HG03354 (cell line): Measurements from ENCODE around the gene SHISA5.
A peak's percentile ranks its signal among the peaks of the same experiment; 100 is the strongest.

Experiments used
- ATAC-seq: cut with Tn5 transposase; IDR thresholded peaks from one replicate; pipeline ENCODE4 v1.9.1; 2021; ENCODE audit warnings: mild to moderate bottlenecking; ENCODE audit not compliant: unreplicated experiment, poor library complexity, severe bottlenecking

SHISA5 gene

DNA sequence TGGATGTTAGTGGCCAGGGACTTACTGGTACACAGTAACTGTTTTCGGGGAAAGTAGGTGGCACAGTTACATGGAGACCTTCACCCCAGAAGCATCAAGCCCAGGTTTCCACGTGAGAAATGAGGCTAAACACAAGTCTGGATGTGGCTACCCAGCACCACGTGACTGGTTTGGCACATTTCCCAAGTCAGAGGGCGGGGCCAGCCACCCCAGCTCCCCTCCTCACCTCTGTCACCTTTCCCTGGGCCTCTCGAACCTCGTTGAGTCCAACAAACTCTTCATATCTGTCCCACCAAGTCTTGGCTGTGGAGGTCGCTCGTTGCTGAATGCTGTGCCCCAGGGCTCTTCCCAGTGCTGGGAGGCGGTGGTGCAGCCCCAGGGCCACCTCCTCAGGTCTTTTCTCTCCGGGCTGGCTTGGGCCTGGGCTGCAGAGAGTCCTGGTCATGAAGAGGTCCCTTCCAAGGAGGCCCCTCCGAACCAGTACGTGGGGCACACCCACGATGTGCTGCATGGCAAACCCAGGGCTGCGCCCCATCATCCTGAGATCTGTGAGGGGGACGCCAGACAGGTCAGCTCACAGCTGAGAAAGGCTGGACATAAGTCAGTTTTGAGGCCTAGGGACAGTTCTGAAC lies 69.3 kb downstream of the SHISA5 start:
- no peak for ATAC-seq

- no peak for ATAC-seq
These were observed 70.4 kb downstream of the SHISA5 start for GRCh38 chr3:48433472-48434118.

- ATAC-seq: no peak
These were observed 71.3 kb downstream of the SHISA5 start for GRCh38 chr3:48432411-48433371.

GRCh38 chr3:48431224-48432029 lies 72.5 kb downstream of the SHISA5 start:
- no peak for ATAC-seq

GRCh38 chr3:48430708-48431101 lies 73.3 kb downstream of the SHISA5 start:
- no peak for ATAC-seq

DNA sequence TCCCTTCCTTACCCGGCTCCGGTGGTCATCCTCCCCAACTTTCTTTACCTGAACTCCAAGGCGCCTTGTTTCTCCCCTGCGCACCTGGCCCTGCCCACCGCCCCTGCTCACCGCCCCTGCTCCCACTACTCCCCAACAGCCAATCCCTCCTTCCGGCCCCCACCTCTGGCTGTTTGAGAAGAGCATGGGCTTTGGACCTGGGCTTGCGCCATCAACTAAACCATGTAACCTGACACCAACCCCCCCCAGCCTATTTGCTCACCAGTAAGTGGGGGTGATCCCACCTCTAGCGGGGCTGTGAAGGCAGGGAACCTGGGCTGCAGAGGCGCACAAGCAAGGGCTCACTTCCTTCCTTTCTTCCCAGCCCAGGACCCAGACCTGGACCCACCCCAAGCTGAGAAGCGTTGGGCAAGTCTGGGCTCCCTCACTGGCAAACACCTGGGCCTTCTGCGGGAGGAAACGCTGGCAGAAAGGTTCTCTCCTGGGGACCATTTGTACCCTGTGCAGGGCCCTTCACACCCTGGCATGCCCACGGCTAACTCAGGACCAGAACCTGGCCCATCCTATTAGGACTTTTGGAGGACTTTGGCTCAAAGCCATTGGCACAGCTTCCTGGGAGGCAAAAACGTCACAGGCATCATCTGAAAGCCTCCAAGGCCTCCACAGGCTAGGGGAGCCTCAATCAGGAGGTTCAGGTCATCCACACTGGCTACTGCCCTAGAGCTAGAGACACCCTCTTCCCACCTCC lies 73.8 kb downstream of the SHISA5 start, which contains the start of gene PLXNB1:
Gene PLXNB1, minus strand, starts transcription at position 127 of the 748 bp plus-strand sequence. CDS start 5,475 bp downstream, outside the sequence.
- no peak for ATAC-seq

DNA sequence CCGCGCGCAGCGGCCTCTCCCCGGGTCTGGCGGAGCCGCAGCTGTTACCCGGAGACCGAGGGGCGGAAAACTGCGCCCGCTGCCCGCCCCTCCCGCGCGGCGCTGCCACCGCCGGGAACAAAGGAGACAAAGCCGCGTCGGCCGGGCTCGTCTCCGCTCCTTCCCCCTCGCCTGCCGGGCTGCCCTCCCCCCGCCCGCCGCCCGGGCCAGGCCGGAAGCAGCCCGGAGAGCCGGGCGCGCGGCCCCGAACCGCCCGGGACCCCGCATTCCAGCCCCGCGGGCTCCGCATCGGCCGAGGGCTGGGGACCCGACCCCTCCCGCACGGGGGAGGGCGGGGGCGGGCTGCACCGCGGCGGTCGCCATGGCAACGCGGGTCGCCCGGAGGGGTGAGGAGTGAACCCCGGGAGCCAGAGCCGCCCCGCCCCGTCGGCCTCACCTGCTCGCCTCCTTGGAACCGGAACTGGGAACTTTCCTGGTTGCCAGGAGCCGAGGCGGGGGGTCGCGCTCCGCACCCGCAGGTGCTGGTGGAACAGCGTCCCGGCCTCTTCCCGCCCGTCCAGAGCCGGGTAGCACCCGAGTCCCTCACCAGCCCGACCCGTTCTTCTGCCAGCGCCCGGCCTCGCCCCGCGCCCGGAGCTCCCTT lies 74.5 kb downstream of the SHISA5 start:
- ATAC-seq: peak; percentile 49

GRCh38 chr3:48428572-48429316 lies 75.2 kb downstream of the SHISA5 start:
- ATAC-seq: peak; percentile 50

DNA sequence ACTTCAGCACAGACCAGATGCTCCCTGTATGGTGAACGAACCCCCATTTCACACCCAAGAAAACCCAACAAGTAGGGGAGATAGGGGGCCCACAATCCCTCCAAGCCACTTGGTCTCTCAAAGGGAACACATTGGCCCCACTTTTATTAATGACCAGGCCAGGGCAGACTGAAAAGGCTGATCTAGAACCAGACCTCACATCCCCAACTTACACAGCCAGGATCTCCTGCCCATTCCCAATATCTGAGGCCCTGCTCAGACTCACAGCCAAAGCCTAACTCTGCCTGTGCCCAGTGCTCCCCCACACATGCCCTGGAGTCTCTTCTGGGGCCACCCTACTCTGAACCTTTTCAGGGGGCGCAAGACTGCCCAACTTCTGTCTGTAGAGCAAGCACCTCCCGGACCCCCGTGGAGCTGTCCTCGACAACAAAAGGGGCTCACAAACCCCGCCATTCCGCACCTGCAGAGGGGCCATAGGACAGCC lies 75.8 kb downstream of the SHISA5 start:
- ATAC-seq: no peak

- no peak for ATAC-seq
These were observed 76.4 kb downstream of the SHISA5 start for GRCh38 chr3:48427630-48427962.

DNA sequence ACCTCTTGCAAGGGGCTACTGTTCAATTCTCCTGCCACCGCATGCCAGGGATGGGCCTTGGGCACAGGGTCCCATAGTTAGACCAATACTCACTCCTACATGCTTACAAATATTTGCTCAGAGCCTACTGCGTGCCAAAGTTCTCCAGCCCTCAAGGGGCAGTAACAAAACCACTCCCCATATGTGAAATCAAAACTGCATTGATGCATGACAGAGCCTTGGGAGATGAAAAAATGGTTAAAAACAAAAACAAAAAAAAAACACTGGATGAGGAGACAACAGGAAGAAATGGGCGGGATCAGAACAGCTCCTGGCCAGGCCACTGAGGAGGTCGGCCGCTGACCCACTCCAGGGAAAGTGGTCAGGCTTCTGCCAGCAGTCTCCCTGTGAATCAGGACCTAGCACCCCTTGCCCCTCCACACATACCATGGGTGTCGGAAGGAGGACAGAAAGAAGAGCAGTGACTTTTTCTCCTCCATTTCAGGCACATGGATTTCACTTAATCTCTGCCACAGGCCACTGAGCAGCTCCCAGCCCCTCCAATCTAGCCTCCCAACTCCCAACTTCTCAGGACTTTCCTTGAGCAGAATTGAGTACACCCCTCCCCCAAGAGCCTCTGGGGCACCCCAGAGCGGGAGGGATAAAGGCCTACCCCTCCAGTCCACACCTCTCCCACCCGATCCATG lies 76.9 kb downstream of the SHISA5 start:
- no peak for ATAC-seq

- no peak for ATAC-seq
These were observed 77.5 kb downstream of the SHISA5 start for GRCh38 chr3:48426401-48426909.

DNA sequence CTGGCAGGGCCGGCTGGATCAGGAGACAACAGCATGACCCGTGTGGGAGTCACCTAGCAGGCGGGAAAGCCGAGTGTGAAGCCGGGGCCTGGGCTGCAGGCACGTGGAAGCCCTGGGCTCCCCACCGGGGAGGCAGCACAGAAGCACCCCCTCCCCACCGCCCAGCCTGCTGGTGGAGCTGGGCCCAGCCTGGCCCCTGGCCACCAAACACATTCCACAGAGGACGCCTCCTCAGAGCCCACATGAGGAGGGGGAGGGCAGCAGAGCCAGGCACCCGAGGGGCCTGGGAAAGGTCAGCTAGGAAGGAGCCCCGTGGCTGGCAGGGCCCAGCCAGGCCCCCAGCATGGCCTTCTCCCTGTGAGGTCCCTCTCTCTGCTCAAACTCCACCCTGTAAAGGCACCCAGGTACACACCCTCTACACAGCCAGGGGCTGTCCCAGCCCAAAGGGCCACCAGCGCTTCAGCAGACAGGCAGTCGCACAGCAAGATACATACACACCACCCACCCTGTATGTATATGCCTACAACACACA lies 78.6 kb downstream of the SHISA5 start:
- no peak for ATAC-seq

GRCh38 chr3:48423883-48424695 lies 79.9 kb downstream of the SHISA5 start:
- no peak for ATAC-seq

- no peak for ATAC-seq
These were observed 80.6 kb downstream of the SHISA5 start for GRCh38 chr3:48423241-48423882.

DNA sequence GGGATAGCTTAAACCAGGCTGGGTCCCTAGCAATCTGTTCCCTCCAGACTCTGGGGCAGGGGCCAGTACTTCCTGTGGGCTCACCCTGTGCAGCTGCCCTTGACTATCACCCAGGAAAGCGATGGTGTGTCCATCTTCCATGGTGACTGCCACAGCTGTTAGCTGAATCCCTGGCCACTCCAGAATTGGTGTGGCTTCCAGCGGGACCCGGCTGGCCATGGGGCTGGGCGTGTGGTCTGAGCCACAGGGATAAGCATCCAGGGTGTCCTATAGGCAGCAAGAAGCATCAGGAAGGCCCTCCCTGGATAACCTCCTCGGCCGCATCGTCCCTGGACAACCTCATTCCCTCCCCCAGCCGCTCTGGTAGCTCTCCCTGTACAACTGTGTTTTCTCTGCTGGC lies 81.3 kb downstream of the SHISA5 start:
- ATAC-seq: no peak
